K562 (cell line): Measurements from ENCODE around the gene CLDN24. TPM values are rescaled to one million over a fixed set of nuclear protein-coding genes. Genes with fewer than 3 reads are reported as not detected.

Experiments used
- ATAC-seq: fragments of 200-7000 bp; cut with Tn5 transposase; 3 replicates; pipeline ENCODE4 v1.9.1; 2020; ENCODE audit warnings: moderate library complexity
- BruUV-seq: library from RNA; stranded (reverse); fragments of 400-500 nt; replicated peaks from 2 replicates; lab custom pipeline; 2021; lab: Mats Ljungman, UMichigan
- CTCF ChIA-PET: fragments of 300-600 bp; formaldehyde crosslinking; extraction: SDS; loops from one replicate; lab custom pipeline; 2021; ENCODE audit warnings: low intra/inter-chr PET ratio; lab: Yijun Ruan, JAX
- POLR2A ChIA-PET: fragments of 300-600, 350-650 bp; sonication (Branson Sonifier 250); formaldehyde crosslinking; extraction: SDS; loops from one replicate; lab custom pipeline; 2021; ENCODE audit warnings: antibody characterized with exemption, inconsistent platforms; lab: Yijun Ruan, JAX
- DNase-seq, 4 experiments: peaks; one replicate each; pipeline versions ENCODE4 v3.0.0 to v3.0.0-alpha.2; 2011 to 2018; ENCODE audit warnings: low spot score in 3 of 4, mixed read lengths in 3 of 4; ENCODE audit errors: extremely low read depth in 1 of 4
- FAIRE-seq: peaks from 2 replicates; lab custom pipeline; 2011; peaks lifted over from hg19 to GRCh38; lab: Jason Lieb, UNC
- H2AFZ ChIP-seq: 2 replicates; pipeline ENCODE4 v1.6.0; 2011; ENCODE audit warnings: low read depth, low read length, control low read depth, inconsistent platforms
- H3K27ac ChIP-seq: fragments of 200-600 bp; 3 replicates; pipeline ENCODE4 v1.8.0; 2011; ENCODE audit warnings: low read depth, mild to moderate bottlenecking, control low read depth, inconsistent platforms, low read length, moderate library complexity, mixed read lengths; ENCODE audit errors: extremely low read depth
- H3K27me3 ChIP-seq, 2 experiments: fragments of 300-600 bp in 1 of 2; 2 replicates in 1 of 2; 3 replicates in 1 of 2; pipeline versions ENCODE4 v1.6.0 to v1.8.0; 2011; ENCODE audit warnings: inconsistent platforms in 2 of 2, low read length in 2 of 2, mild to moderate bottlenecking in 1 of 2, mixed read lengths in 1 of 2, moderate library complexity in 1 of 2; ENCODE audit not compliant: control insufficient read depth in 2 of 2, insufficient read depth in 2 of 2
- H3K36me3 ChIP-seq: fragments of 300-600 bp; 3 replicates; pipeline ENCODE4 v1.8.0; 2011; ENCODE audit warnings: mild to moderate bottlenecking, low read length, inconsistent platforms; ENCODE audit not compliant: control insufficient read depth, insufficient read depth
- H3K4me1 ChIP-seq, 2 experiments: fragments of 200-600 bp in 1 of 2; replicated peaks in 1 of 2; 2 replicates in 1 of 2; 3 replicates in 1 of 2; pipeline versions ENCODE4 v1.5.1 to v1.8.0; 2011; ENCODE audit warnings: inconsistent platforms in 2 of 2, low read length in 2 of 2, mild to moderate bottlenecking in 1 of 2, mixed read lengths in 1 of 2, moderate library complexity in 1 of 2; ENCODE audit not compliant: control insufficient read depth in 2 of 2, insufficient read depth in 2 of 2
- H3K4me2 ChIP-seq: 2 replicates; pipeline ENCODE4 v1.6.1; 2011; ENCODE audit warnings: low read length, control low read depth, inconsistent platforms, mixed read lengths; ENCODE audit not compliant: insufficient read depth
- H3K4me3 ChIP-seq: fragments of 200-600 bp; sonication (generic), shearing (Covaris generic); 2 replicates; pipeline ENCODE4 v1.5.1; 2016; ENCODE audit warnings: control low read depth, inconsistent platforms
- H3K79me2 ChIP-seq: fragments of 200-600 bp; 3 replicates; pipeline ENCODE4 v1.8.0; 2011; ENCODE audit warnings: low read length, inconsistent platforms; ENCODE audit not compliant: control insufficient read depth, insufficient read depth
- H3K9ac ChIP-seq, 2 experiments: 2 replicates each; pipeline versions ENCODE4 v1.6.0 to v1.6.1; 2011; ENCODE audit warnings: low read depth in 2 of 2, low read length in 2 of 2, control low read depth in 1 of 2, inconsistent platforms in 1 of 2, mild to moderate bottlenecking in 1 of 2, mixed read lengths in 1 of 2; ENCODE audit not compliant: insufficient read depth in 1 of 2
- H3K9me1 ChIP-seq: one replicate; pipeline ENCODE4 v1.6.0; 2011; ENCODE audit warnings: inconsistent platforms, mild to moderate bottlenecking, low read length, moderate library complexity; ENCODE audit not compliant: control insufficient read depth, insufficient read depth
- H3K9me3 ChIP-seq: replicated peaks from 2 replicates; pipeline ENCODE4 v1.5.1; 2011; ENCODE audit warnings: low read depth, low read length, inconsistent platforms; ENCODE audit not compliant: control insufficient read depth, insufficient read depth
- H4K20me1 ChIP-seq: replicated peaks from 2 replicates; pipeline ENCODE4 v1.6.1; 2011; ENCODE audit warnings: low read length, inconsistent platforms, mixed read lengths; ENCODE audit not compliant: control insufficient read depth, insufficient read depth
- ADNP ChIP-seq: fragments of 200-800 bp; sonication (Bioruptor generic); IDR thresholded peaks from 2 replicates; pipeline ENCODE4 v1.6.1; 2016; ENCODE audit warnings: missing genetic modification characterization, missing compliant biosample characterization
- ARNT ChIP-seq, 2 experiments: fragments of 450-650 bp; IDR thresholded peaks; 2 replicates each; pipeline ENCODE4 v1.6.1; 2016; ENCODE audit warnings: mild to moderate bottlenecking in 1 of 2
- BHLHE40 ChIP-seq: IDR thresholded peaks from 2 replicates; pipeline ENCODE4 v1.6.1; 2011; ENCODE audit warnings: low read length, improper control_type of control experiment
- DEAF1 ChIP-seq: fragments of 450-650 bp; formaldehyde crosslinking; IDR thresholded peaks from 2 replicates; pipeline ENCODE4 v1.4.0; 2020; ENCODE audit warnings: mild to moderate bottlenecking, moderate library complexity
- FIP1L1 ChIP-seq: fragments of 200-400 bp; formaldehyde crosslinking; IDR thresholded peaks from 2 replicates; pipeline ENCODE4 v1.6.1; 2018; ENCODE audit warnings: mild to moderate bottlenecking, low read depth, low read length; ENCODE audit not compliant: poor library complexity, severe bottlenecking
- FOXJ3 ChIP-seq: sonication (generic); formaldehyde crosslinking; IDR thresholded peaks from 2 replicates; pipeline ENCODE4 v1.4.0; 2020; ENCODE audit warnings: mild to moderate bottlenecking, missing genetic modification reagents
- HIVEP1 ChIP-seq: fragments of 250-450 bp; sonication (Bioruptor Pico); IDR thresholded peaks from 2 replicates; pipeline ENCODE4 v1.4.0; 2020; ENCODE audit warnings: mild to moderate bottlenecking
- HNRNPK ChIP-seq: fragments of 200-400 bp; formaldehyde crosslinking; IDR thresholded peaks from one replicate; pipeline ENCODE4 v1.6.1; 2018; ENCODE audit warnings: mild to moderate bottlenecking, low read depth, low read length; ENCODE audit not compliant: poor library complexity, severe bottlenecking
- KLF6 ChIP-seq: fragments of 250-450 bp; sonication (Bioruptor Pico); IDR thresholded peaks from 2 replicates; pipeline ENCODE4 v1.4.0; 2020; ENCODE audit warnings: mild to moderate bottlenecking, moderate library complexity, borderline replicate concordance
- MIER1 ChIP-seq: fragments of 450-650 bp; IDR thresholded peaks from 2 replicates; pipeline ENCODE4 v1.6.1; 2016; ENCODE audit warnings: antibody characterized with exemption, mild to moderate bottlenecking, low read depth
- MTA1 ChIP-seq: fragments of 450-650 bp; IDR thresholded peaks from 2 replicates; pipeline ENCODE4 v1.6.1; 2017; ENCODE audit warnings: borderline replicate concordance
- NBN ChIP-seq: fragments of 450-650 bp; IDR thresholded peaks from 2 replicates; pipeline ENCODE4 v1.6.1; 2016; ENCODE audit warnings: low read depth, mild to moderate bottlenecking
- NELFE ChIP-seq: IDR thresholded peaks from 2 replicates; pipeline ENCODE4 v1.6.1; 2011; ENCODE audit warnings: mild to moderate bottlenecking; ENCODE audit not compliant: insufficient read depth, insufficient read length
- NR4A1 ChIP-seq, 2 experiments: fragments of 250-450 bp in 1 of 2; fragments of 450-650 bp in 1 of 2; sonication (Bioruptor Pico) in 1 of 2; IDR thresholded peaks; 2 replicates each; pipeline versions ENCODE4 v1.4.0 to v1.6.1; 2016 to 2020; ENCODE audit warnings: mild to moderate bottlenecking in 2 of 2, missing compliant biosample characterization in 1 of 2, missing genetic modification characterization in 1 of 2, moderate library complexity in 1 of 2
- PHF8 ChIP-seq: fragments of 200-600 bp; sonication (generic); IDR thresholded peaks from 2 replicates; pipeline ENCODE4 v1.6.1; 2012; ENCODE audit warnings: mixed run types, mild to moderate bottlenecking, inconsistent platforms, low read length, moderate library complexity, borderline replicate concordance
- RBM34 ChIP-seq: fragments of 200-400 bp; formaldehyde crosslinking; IDR thresholded peaks from 2 replicates; pipeline ENCODE4 v1.6.1; 2018; ENCODE audit warnings: low read length, borderline replicate concordance; ENCODE audit not compliant: insufficient read depth
- SIRT6 ChIP-seq: IDR thresholded peaks from one replicate; pipeline ENCODE4 v1.6.1; 2012; ENCODE audit warnings: low read depth, mild to moderate bottlenecking, control low read depth, inconsistent platforms, low read length, moderate library complexity
- SOX6 ChIP-seq: fragments of 450-650 bp; IDR thresholded peaks from 2 replicates; pipeline ENCODE4 v1.6.1; 2014; ENCODE audit warnings: mild to moderate bottlenecking
- TCF15 ChIP-seq: fragments of 250-450 bp; sonication (Bioruptor Pico); IDR thresholded peaks from 2 replicates; pipeline ENCODE4 v1.8.0; 2022; ENCODE audit warnings: moderate library complexity, mild to moderate bottlenecking, inconsistent platforms
- TCFL5 ChIP-seq: fragments of 250-450 bp; sonication (Bioruptor Pico); conservative IDR thresholded peaks from 2 replicates; pipeline ENCODE4 v1.6.1; 2021; ENCODE audit warnings: mild to moderate bottlenecking, moderate library complexity, matching md5 sums
- THRAP3 ChIP-seq: fragments of 450-650 bp; IDR thresholded peaks from 2 replicates; pipeline ENCODE4 v1.6.1; 2016; ENCODE audit warnings: mild to moderate bottlenecking, inconsistent platforms, borderline replicate concordance
- ZNF165 ChIP-seq: fragments of 250-450 bp; sonication (Bioruptor Pico); IDR thresholded peaks from 2 replicates; pipeline ENCODE4 v1.4.0; 2020; ENCODE audit warnings: borderline replicate concordance
- WGBS: fragments of 100-300 bp; shearing (Covaris generic); methylation state at CpG from one replicate; pipeline ENCODE4 v1.1.6; 2016; ENCODE audit warnings: low coverage, mixed read lengths; ENCODE audit not compliant: insufficient coverage; ENCODE audit errors: missing lambda C conversion rate; 5-methylcytosine and 5-hydroxymethylcytosine counted together
- in situ Hi-C: fragments of 300-500 bp; cut with MboI; formaldehyde crosslinking; loops from 4 replicates; pipeline ENCODE4 v1.15.0; 2018; ENCODE audit warnings: inconsistent platforms, mixed read lengths
- intact Hi-C: fragments of 100-400 bp; cut with micrococcal nuclease; formaldehyde crosslinking; loops from 2 replicates; pipeline ENCODE4 v1.14.2; 2022
- polyA plus RNA-seq, 8 experiments: library from polyadenylated mRNA; depleted of rRNA in 4 of 8; stranded (reverse) in 5 of 8; unstranded in 3 of 8; fragments of >200 nt; fragmentation: Nextera tagmentation in 2 of 8; fragmentation: Illumina TruSeq in 1 of 8; extraction: Ambion mirVana in 2 of 8; extraction: Trizol in 1 of 8; gene quantifications; 2 replicates each; pipeline versions ENCODE4 v1.2.1 to v1.2.3, GENCODE V29; 2011 to 2014; ENCODE audit warnings: inconsistent platforms in 1 of 8, missing spikeins in 1 of 8
- total RNA-seq, 7 experiments: library from RNA; depleted of rRNA in 6 of 7; stranded (reverse); fragments of >200 nt in 6 of 7; fragmentation: Illumina TruSeq in 2 of 7; extraction: Trizol in 2 of 7; gene quantifications; 2 replicates each; pipeline versions ENCODE4 v1.2.1 to v1.2.3, GENCODE V29; 2011 to 2021; ENCODE audit warnings: low replicate concordance in 1 of 7

The CLDN24 gene
- total and polyA plus RNA-seq, 9 of the 15 experiments (the other 6 are each of a cell fraction or from before 2014, with no cell fraction given), result not detected

GRCh38 chr4:183314806-183315205 is 7.4 kb downstream of the CLDN24 start (continued):
- TF ChIP-seq SIRT6 (no peak), TCFL5 (CRISPR knock-in tag) (no peak), HIVEP1 (CRISPR knock-in tag) (no peak), NBN (no peak), PHF8 (no peak), BHLHE40 (no peak), SOX6 (no peak), FIP1L1 (no peak)

DNA sequence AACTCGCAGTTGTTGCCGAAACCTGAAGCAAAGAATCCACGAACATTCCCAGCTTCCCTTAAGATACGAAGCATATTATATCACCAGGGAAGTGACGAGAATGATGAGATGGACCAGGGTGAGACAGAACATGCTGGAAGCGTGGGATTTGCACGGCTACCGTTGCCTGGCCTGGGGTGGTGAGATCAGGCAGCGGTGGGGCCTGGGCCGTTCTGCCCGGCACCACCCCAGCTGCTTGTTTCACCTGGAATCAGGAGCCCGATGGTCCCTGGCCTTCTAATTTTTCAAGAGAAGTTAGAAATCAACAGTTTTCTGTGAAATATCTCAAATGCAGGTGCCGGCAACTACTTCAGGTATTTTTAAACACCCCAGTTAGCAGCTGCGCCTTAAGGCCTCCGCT is 7.9 kb downstream of the CLDN24 start:
- no TSS peak for BruUV-seq
- no peak for DNase-seq
- H3K27ac ChIP-seq, result no peak overlapping the region
- TF ChIP-seq HNRNPK, result no peak
- TF ChIP-seq THRAP3, result no peak
- TF ChIP-seq KLF6, result no peak
- TF ChIP-seq RBM34, result no peak
- TF ChIP-seq ZNF165, result no peak
- no peak for TF ChIP-seq ADNP (tag)
- no peak for TF ChIP-seq DEAF1 (CRISPR knock-in tag)
- no peak for TF ChIP-seq ARNT (IDR thresholded peaks at IDR 0.05)
- no peak for TF ChIP-seq NR4A1 (CRISPR knock-in tag; IDR thresholded peaks at IDR 0.05)
- TF ChIP-seq NR4A1 (tag; IDR thresholded peaks at IDR 0.05), result no peak
- TF ChIP-seq FOXJ3 (CRISPR knock-in tag), result no peak
- TF ChIP-seq MTA1, result no peak
- no peak for TF ChIP-seq NELFE
- no peak for TF ChIP-seq MIER1
- no peak for TF ChIP-seq TCF15 (CRISPR knock-in tag)

More for the DNA sequence above, 7.9 kb downstream of the CLDN24 start:
- WGBS, result 83% methylated on average over 15 of the region's 15 CpGs
- in situ Hi-C loops, result no loop called here
- Histone ChIP-seq H3K27me3 (no peaks in the 10 kb centered on the region), H3K4me3 (no peak overlapping the region), H4K20me1 (no peaks in the 10 kb centered on the region), H3K9me1 (no peaks in the 10 kb centered on the region), H3K4me2 (no peak overlapping the region), H3K36me3 (peaks cover 11% of the 10 kb centered on the region; the same call in 1 of the 3 replicates), H2AFZ (no peak overlapping the region), H3K79me2 (no peaks in the 10 kb centered on the region), H3K9ac (no peak overlapping the region), H3K4me1 (no peaks in the 10 kb centered on the region), H3K9me3 (no peaks in the 10 kb centered on the region)
- ChIA-PET CTCF (no interaction called here), POLR2A (interaction anchor here (0.7 kb wide), 1 partner anchor 20 kb away, joined by 3 read pairs; no protein-coding TSS in a partner anchor)
- FAIRE-seq, result no peak
- no peak for ATAC-seq
- intact Hi-C loops, result no loop called here
